HuH-7 (cell line): ENCODE data around the gene CBX4.

Source experiments
- DNase-seq: peaks from one replicate; pipeline ENCODE4 v3.0.0; 2011; ENCODE audit warnings: low spot score

Gene CBX4

DNA sequence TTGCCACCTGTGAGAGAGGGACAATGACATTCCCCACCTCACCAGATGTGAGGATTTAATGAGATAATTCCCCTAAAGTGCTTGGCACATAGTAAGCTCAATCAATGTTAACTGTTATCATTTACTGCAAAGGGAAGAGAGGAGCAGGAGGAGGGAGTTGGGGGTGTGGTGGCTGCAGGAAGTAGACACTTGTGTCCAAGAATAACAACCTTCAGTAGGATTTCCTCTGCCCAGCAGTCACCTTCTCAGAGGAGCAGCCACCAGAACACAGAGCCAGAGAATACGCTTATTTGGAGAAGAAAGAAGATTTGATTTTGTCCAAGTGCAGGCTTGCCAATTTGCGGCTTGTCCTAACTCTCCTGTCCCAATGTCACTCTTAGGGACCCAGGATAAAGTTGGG, 10.2 kb downstream of the CBX4 start:
- DNase-seq, result no peak

- DNase-seq, result no peak
Observed at GRCh38 chr17:79826841-79827578, 12.2 kb downstream of the CBX4 start.

GRCh38 chr17:79826204-79826680, 13.0 kb downstream of the CBX4 start:
- no peak for DNase-seq

GRCh38 chr17:79825580-79825921, 13.7 kb downstream of the CBX4 start:
- no peak for DNase-seq

GRCh38 chr17:79824893-79825579, 14.2 kb downstream of the CBX4 start:
- no peak for DNase-seq

DNA sequence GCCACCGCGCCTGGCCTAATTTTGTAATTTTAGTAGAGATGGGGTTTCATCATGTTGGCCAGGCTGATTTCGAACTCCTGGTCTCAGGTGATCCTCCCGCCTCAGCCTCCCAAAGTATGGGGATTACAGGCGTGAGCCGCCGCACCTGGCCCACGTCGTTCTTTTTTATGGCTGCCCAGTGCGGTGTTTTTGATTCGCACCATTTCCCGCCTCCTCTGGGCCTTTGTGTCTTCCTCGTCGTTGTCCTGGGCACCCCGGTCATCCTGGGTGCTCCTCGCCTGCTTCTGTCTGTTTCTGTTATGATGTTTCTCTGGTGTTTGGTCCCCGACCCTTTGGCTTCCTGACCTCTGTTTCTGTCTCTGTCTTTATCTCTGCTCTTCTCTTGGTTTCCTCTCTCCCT, 15.0 kb downstream of the CBX4 start:
- DNase-seq, result no peak

- no peak for DNase-seq
Observed at GRCh38 chr17:79822583-79823124, 16.6 kb downstream of the CBX4 start.

DNA sequence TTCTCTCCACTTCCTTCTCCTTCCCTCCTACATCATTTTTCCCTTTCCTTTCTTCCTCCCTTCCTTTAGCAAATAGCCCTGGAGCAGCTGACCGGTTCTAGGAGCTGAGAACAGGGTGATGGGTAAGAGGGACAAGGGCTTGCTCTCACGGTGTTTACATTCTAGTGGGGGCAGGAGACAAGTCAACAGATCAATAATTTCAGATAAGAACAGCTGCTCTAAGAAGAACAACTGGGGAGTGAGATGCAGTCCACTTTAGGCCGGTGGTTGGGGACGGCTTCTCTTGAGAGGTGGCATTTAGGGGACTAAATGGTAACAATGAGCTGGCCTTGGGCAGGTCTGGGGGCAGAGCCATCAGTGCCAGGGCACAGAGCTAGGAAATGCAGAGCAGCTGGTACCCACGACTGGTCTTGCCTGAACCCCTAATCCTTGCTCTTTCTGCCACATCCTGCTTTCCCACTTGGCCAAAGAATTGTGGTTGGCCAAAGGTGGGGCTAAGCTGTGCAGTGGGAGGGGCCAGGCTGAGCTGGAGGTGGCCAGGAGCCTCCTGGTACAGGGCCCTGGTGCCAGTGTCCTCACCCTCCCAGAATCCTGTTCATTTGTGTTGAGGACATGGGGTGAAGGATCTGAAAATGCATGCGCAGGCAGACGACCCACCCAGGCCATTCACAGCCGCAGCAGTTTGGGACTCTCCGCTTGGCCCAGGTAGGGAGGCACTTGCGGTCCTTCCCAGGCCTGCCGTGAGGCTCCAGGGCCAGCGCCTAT, 17.7 kb downstream of the CBX4 start:
- no peak for DNase-seq

DNA sequence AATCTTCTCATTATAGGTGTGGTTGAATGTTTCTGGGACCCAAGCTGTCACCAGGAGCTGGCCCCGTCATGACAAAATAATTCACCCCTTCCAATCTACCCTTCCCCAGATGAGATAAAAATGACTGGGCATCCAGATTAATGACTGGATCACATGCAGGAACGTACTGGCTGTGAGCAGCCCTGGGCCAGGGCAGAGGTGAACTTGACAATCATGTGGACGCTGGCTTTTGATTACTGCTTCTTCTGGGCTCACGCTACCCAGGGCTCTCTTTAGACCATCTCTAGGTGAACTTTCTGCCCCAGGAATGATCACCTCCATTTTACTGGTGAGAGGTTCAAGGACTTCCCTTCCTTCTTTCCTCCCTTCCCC, 18.3 kb downstream of the CBX4 start:
- no peak for DNase-seq

DNA sequence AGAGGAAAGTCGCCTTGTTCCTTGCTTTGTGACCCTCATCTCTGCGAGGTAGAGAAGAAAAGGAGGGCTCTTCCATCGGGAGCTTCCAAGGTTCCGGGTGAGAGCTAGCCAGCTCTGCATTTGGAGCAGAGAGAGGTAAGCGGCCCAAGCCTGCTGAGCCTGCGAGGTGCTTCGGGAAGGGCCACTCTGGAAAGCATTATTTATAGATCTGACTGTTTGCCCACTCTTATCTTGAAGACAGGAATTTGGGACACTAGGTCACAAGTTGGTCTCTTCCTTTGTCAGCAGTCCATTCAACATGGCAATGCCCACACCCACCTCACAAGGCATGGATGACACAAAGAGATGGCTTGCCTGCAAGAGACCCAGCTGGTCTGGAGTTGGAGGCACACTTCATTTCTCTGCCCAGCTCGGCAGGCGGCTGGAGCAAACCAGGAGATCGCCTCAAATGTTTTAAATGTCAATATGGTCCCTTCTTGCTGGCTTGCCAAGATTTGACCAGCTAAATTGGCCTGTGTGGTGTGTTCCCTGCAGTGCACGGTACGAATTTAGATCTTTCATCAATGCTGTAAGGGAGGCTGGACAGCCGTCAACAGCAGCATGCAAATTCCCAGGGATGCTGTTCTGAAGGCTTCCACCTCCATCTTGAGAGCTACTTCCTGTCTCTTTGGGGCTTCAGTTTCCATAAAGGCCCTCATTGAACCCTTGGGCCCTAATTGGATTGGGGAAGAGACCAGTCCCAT, 19.5 kb downstream of the CBX4 start:
- DNase-seq, result no peak

DNA sequence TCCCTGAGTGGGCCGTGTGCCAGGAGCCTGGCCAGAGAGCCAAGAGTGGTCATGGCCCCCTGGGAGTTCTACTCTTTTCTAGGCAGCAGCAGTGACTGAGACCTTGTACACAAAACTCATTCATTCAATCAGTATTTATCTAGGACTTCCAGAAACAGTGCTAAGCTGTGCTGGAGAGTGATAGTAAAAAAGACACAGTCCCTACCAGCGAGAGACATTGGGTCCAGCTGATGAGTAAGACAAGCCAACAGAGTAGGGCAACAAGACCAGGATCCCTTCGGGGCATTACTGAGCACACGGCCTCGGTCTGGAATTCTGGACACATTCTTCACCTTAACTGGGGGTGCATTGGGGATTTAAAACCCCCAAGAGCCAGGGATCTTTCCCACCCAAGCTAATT, 20.2 kb downstream of the CBX4 start:
- no peak for DNase-seq

GRCh38 chr17:79818026-79818758, 21.0 kb downstream of the CBX4 start:
- no peak for DNase-seq

GRCh38 chr17:79815836-79816461, 23.3 kb downstream of the CBX4 start:
- no peak for DNase-seq

DNA sequence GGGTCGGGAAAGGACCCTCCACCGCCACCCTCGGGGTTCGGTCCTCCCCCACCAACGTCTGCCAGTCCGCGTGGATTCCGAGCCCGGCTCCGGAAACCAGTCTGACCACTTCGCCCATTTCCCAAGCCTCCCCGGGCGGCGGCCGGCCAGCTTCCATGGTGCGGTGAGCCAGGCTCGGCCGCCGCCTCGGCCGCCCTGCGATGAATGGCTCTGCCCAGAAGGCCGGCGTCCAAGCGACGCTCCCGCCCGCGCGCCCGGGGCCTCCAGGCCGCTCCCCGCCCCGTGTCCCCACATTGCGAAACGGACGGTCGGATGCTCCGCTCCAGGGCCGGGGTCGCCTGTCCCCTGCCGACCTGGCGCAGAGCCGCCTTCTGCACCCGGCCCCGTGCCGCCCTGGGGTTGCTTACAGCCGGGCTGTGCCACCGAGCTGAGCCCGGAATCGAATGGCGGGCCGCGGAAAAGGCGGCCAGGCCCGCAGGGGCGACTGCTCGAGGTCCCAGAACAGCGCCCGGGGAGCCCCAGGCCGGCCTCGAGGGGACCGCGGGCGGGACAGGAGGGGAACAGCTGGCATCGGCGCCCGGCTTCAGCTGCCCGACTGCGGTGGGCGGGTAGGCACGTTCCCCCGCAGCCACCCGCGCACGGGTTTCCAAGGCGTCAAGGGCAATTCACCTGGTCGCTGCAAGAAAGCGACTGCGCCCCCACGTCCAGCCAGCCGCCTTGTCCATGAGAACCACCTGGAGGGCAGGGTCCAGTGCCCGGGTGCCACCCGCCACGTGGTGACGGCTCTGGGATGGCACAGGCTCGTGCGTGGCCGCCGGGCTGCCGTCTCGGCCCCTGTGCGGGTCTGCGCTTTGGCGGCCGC, 24.0 kb downstream of the CBX4 start:
- no peak for DNase-seq

DNA sequence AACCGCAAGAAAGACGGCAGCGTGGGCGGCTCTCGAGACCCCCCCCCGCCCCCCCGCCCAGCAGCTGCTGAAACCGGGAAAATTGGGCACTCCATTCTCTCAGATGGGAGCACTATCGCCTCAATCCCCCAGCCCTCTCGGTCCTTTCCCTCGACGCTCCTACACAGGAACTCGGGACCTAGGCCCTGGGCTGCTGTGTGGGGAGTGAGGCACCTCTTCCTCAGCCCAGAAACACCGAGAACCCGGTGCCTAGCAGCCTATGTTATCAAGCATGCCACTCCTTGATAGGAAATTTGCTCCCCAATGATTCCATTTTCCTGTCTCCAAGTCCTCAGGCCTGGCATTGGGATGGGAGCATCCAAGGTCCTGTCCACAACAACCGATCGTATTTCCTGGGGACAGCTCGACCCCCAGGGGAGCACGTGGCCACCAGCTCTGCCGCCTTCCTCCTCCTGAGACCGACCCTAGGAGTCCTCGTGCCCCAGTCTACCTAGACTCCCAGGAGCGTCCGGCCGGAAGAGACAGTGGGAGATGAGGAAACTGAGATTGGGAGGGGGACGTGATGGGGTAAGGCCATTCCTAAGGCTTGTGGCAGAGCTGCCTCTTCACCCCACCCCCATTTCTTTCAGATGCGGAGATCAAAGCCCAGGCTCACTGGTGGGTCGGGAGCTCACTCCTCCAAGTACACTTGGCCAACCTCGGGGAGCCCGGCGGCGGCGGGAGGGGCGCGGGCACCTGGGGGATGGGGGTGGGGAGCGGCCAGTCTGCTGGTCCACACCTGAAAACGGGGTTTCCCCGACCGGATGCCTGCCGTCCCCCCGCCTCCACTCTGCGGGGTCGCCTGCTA, 24.9 kb downstream of the CBX4 start:
- DNase-seq, result no peak

GRCh38 chr17:79813297-79814126, 25.7 kb downstream of the CBX4 start:
- DNase-seq, result peak; percentile 74

DNA sequence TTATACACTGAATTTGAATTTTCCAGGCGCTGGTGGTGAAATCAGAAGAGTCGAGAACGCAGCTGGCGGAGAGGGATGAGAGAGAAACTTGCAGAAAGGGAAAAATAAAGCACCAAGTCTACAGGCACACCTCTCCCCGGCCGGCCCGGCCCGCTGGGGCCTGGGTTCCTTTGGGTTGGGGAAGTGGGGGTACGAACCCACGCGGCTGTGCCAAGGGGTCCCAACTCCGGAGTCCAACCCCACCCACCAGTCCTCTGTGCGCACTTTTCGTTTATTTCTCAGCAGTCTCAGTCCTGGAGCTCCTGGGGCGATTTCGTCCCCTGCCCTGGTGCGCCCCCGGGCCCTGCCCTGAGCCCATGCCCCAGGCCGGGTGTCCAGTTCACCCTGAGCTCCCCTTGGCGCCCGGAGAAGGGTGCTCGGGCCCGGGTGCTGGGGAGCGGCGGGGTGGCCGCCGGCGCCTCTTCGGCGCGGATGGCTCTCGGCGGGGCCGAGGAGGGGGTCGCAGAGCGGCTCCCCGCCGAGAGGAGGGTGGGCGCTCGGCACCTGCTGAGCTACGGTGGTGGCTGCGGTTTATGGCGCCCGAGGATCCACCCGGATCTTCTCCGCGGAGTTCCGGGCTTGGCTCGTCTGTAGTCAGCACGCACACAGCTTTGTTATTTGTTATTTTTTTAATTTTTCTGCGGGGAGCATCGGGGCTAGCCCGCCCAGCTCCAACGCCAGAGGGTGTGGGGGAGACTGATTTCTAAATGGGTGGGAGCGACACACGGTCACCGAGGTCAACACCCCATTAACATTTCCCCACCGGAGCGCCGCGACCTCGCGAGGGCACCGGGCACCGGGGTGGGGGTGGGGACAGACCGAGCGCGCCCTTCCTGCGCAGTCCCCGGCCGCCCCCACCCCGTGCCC, 26.6 kb downstream of the CBX4 start:
- DNase-seq, result no peak
